ENCODE measurements around the gene GZMA.

The GZMA gene

DNA sequence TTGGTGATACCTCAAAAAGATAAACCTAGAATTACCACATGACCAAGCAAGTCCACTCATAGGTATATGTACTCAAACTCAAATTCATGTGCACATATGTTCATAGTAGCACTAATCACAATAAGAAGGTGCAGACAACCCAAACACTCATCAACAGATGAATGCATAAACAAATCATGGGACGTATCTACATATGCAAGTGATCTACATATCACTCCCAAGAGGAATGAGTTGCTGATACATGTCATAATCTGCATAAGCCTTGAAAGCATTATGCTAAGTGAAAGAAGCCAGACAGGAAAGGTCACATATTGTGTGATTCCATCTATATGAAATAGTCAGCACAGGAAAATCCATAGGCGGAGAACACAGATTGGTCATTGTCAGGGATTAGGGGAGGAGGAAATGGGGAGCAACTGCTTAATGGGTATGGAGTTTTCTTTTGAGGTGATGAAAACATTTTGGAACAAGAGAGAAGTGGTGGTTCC is 46.9 kb downstream of the GZMA start:
- no peak overlapping the region for H3K27ac ChIP-seq (ENCODE audit: low read depth, low read length)
- no peaks in the 10 kb centered on the region for H3K9me3 ChIP-seq (ENCODE audit: control insufficient read depth, insufficient read depth, low read length)
- no peaks in the 10 kb centered on the region for H3K4me1 ChIP-seq (ENCODE audit: control insufficient read depth, insufficient read depth, low read length)
- H3K36me3 ChIP-seq (ENCODE audit: control insufficient read depth, insufficient read depth, low read length) = no peaks in the 10 kb centered on the region
- no peak overlapping the region for H3K9ac ChIP-seq (ENCODE audit: low read depth, low read length)
- H3K4me3 ChIP-seq (ENCODE audit: low read depth, low read length) = no peak overlapping the region
- H3K27me3 ChIP-seq (ENCODE audit: control insufficient read depth, insufficient read depth, low read length) = no peaks in the 10 kb centered on the region

DNA sequence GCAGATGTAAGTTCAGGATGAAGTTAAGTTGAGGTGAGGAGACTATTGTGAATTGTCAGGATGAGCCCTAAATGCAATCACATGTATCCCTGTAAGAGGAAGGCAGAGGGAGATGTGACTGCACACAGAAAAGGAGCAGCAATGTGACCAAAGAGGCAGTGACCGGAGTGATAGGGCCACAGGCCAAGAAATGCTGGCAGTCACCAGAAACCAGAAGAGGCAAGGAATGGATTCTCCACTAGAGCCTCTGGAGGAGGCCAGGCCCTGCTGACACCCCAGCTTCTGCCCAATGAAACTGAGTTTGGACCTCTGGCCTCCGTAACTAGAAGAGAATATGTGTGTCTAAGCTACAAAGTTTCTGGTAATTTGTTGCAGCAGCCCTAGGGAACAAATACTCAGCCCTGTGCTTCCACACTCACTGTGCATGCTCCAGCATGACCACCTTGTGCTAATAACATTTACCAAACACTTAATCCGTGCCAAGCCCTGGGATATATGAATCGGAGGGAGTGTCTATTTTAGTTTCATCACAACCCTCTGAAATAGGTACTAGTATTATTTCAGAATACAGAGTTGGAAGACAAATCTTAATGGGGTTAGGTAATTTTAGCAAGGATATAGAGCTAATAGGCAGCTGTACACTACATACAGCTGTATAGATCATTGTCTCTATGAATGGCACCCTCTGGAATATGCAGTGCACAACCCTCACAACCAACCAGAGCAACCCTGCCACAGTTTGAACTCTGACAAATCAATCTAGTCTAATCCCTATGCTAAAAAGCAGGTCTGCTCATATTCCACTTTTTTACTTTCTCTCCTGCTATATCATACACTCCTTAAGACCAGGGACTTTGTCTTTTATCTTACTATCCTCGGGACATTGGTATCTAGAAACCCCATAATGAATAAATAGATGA is 49.7 kb downstream of the GZMA start:
- no peak overlapping the region for H3K4me3 ChIP-seq (ENCODE audit: low read depth, low read length)
- H3K9ac ChIP-seq (ENCODE audit: low read depth, low read length) = no peak overlapping the region
- no peaks in the 10 kb centered on the region for H3K27me3 ChIP-seq (ENCODE audit: control insufficient read depth, insufficient read depth, low read length)
- H3K9me3 ChIP-seq (ENCODE audit: control insufficient read depth, insufficient read depth, low read length) = no peaks in the 10 kb centered on the region
- H3K36me3 ChIP-seq (ENCODE audit: control insufficient read depth, insufficient read depth, low read length) = no peaks in the 10 kb centered on the region
- H3K4me1 ChIP-seq (ENCODE audit: control insufficient read depth, insufficient read depth, low read length) = no peaks in the 10 kb centered on the region
- H3K27ac ChIP-seq (ENCODE audit: low read depth, low read length) = no peak overlapping the region

DNA sequence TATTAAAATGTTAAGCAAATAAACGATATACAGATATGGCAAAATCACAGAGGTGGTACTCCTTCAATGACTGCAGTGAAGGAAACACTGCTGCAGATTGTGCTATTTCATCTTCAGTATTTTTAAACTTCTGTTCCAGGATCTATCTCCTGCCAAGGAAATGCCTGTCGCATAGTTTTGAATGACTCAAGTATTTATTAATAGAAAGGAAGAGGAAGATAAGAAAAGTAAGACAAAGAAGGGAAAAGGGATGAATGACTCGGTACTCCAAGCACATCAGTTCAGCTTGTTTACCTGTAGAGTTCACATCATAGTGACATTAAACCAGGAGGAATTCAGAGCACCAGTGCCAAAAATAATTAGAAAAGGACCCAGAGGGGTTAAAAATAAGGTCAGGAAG is 52.4 kb downstream of the GZMA start:
- Histone ChIP-seq H3K4me3 (ENCODE audit: low read depth, low read length) (no peak overlapping the region), H3K4me1 (ENCODE audit: control insufficient read depth, insufficient read depth, low read length) (no peaks in the 10 kb centered on the region), H3K27ac (ENCODE audit: low read depth, low read length) (no peak overlapping the region), H3K27me3 (ENCODE audit: control insufficient read depth, insufficient read depth, low read length) (no peaks in the 10 kb centered on the region), H3K36me3 (ENCODE audit: control insufficient read depth, insufficient read depth, low read length) (no peaks in the 10 kb centered on the region), H3K9me3 (ENCODE audit: control insufficient read depth, insufficient read depth, low read length) (no peaks in the 10 kb centered on the region), H3K9ac (ENCODE audit: low read depth, low read length) (no peak overlapping the region)

All from HUES48 (cell line).